AG09309 (cell line): ENCODE measurements around the gene GFAP.
"Not testable (repeated sequence)": the region's sequence is repeated elsewhere in the genome, so short reads cannot be mapped to it uniquely, and the experiment has no call there.

Source experiments
- DNase-seq: peaks from one replicate; pipeline ENCODE4 v3.0.0-alpha.2; 2010; ENCODE audit warnings: low read depth
- H3K4me3 ChIP-seq: 2 replicates; pipeline ENCODE4 v1.5.1; 2011; ENCODE audit warnings: mild to moderate bottlenecking, low read depth, low read length, moderate library complexity; ENCODE audit not compliant: control insufficient read depth
- TF ChIP-seq, protein P1 (sequence below): IDR thresholded peaks from 2 replicates; pipeline ENCODE4 v1.5.1; 2011; ENCODE audit warnings: mild to moderate bottlenecking, low read depth, low read length, inconsistent platforms; ENCODE audit not compliant: insufficient read depth, control insufficient read depth; ENCODE audit errors: missing control alignments

Gene GFAP

DNA sequence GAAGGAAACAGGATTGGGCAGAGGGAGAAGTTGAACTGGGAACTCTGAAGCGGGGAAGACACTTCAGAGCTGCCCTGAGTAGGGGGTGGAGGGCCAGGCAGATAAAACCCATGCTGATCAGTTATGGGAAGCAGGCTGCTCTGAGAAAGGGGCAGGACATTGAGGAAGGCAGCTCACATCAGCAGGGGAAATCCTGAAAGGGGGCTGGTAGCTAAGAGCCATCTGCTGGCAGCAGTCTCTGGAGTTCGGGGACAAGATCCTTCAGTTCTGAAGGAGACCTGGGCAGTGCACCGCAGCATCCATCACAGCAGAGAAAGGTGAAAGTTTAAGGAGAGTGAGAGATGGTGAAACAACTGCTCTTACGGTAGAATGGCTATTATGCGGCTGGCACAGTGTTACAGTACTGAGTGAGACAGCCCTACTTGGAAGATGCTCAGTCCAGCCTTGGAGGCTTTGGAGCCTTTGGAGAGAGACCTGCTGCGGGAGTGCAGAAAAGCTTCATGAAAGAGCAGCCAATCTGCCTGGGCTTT is 37.7 kb upstream of the GFAP start:
- no peak for DNase-seq
- TF ChIP-seq, protein P1, sequence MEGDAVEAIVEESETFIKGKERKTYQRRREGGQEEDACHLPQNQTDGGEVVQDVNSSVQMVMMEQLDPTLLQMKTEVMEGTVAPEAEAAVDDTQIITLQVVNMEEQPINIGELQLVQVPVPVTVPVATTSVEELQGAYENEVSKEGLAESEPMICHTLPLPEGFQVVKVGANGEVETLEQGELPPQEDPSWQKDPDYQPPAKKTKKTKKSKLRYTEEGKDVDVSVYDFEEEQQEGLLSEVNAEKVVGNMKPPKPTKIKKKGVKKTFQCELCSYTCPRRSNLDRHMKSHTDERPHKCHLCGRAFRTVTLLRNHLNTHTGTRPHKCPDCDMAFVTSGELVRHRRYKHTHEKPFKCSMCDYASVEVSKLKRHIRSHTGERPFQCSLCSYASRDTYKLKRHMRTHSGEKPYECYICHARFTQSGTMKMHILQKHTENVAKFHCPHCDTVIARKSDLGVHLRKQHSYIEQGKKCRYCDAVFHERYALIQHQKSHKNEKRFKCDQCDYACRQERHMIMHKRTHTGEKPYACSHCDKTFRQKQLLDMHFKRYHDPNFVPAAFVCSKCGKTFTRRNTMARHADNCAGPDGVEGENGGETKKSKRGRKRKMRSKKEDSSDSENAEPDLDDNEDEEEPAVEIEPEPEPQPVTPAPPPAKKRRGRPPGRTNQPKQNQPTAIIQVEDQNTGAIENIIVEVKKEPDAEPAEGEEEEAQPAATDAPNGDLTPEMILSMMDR, result no peak
- H3K4me3 ChIP-seq, result no peak overlapping the region

DNA sequence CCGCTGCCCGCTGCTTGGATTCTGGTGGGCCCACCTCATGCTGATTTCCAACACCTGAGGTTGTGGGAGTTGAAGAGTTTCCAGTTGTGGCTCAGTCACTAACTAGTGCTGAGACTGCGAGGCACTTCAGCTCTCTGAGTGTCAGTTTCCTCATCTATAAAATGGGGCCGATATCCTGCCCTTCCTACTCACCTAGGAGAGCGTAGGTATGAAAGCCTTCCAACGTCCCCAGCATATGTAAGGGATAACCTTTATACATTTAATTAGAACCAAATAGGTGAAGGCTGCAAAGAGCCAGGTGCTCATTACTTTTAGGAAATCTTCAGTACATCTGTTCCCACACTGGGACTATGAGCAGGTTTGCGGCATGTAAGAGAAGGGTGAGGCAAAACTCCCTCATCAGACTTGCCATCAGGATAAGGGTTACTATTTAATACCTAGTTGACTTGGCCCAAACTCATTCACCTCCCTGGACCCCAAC is 33.1 kb upstream of the GFAP start:
- no peak for DNase-seq
- TF ChIP-seq, protein P1, result no peak
- peak overlapping the region; percentile 89 for H3K4me3 ChIP-seq

DNA sequence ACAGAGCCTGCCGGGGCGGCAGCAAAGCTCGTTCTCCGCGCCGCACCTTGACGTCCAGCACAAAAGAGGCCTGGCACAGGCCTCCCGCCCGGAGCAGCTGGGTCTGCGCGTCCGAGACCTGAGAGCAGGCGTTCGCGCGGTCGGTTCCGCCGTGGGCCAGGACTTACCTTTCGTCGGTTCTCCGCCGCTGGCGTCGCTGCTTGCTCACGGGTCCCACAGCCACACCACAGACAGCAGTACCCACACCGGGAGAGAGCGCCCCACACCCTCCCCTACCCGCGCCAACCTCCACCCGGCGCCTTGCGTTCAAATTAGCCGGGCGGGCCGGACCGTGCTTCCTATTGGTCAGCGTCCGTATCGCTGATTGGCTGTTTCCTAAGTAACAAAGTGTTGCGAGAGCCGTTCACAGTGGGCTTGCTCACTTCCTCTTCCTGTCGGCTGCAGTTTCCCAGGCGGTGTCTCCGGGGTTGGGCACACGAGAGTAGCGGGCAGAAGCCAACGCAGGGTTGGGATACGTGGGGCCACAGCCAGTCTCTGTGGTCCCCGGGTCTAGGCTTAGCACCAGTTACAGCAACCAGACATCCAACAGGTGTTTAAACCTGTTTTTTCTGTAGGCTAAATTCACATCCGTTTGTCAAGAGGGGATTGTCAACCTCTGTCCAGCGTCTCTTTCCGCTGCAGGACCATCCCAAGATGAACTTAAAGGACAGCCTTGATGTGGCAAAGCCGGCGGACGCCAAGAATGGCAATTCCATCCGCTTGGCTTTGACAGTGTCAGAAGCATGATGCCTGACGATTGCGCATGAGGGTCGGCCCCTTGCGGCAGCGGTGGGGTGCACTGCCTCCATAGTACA is 32.4 kb upstream of the GFAP start, which contains the start of gene KIF18B:
KIF18B (minus strand) TSS at position 313 of the 854 bp plus-strand sequence. CDS start 11,429 bp downstream, outside the sequence.
- TF ChIP-seq, protein P1, result no peak
- peak; percentile 77 for DNase-seq

DNA sequence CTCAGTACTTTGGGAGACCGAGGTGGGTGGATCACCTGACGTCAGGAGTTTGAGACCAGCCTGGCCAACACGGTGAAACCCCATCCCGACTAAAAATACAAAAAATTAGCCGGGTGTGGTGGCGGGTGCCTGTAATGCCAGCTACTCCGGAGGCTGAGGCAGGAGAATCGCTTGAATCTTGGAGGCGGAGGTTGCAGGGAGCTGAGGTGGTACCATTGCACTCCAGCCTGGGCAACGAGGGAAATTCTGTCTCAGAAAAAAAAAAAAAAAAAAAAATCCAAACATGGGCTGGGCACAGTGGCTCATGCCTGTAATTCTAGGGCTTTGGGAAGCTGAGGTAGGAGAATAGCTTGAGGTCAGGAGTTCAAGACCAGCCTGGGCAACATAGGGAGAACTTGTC is 30.4 kb upstream of the GFAP start:
- not testable (repeated sequence) for DNase-seq, H3K4me3 ChIP-seq

More for the DNA sequence above, 32.4 kb upstream of the GFAP start, which contains the start of gene KIF18B:
- peak within 1 kb of the TSS; percentile 89 for H3K4me3 ChIP-seq

DNA sequence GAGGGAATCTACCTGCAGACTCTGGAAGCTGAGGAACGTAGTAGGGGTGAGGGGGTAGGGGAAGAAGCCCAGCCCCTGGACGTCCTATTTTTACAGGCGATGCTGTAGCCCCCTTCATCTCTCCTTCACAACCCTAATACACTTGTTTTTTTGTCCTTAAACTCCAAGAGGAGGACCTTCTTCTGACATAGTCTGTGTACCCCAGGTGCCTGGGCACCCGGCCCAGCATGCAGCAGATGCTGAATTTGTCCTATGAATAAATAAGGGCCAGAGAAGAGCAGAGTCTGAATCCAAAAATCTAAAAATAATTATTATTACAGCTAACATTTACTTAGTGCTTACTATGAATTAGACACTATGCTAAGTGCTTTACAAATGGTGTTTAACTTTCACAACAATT is 27.2 kb upstream of the GFAP start:
- no peak for DNase-seq
- no peak overlapping the region for H3K4me3 ChIP-seq
- TF ChIP-seq, protein P1, result no peak

DNA sequence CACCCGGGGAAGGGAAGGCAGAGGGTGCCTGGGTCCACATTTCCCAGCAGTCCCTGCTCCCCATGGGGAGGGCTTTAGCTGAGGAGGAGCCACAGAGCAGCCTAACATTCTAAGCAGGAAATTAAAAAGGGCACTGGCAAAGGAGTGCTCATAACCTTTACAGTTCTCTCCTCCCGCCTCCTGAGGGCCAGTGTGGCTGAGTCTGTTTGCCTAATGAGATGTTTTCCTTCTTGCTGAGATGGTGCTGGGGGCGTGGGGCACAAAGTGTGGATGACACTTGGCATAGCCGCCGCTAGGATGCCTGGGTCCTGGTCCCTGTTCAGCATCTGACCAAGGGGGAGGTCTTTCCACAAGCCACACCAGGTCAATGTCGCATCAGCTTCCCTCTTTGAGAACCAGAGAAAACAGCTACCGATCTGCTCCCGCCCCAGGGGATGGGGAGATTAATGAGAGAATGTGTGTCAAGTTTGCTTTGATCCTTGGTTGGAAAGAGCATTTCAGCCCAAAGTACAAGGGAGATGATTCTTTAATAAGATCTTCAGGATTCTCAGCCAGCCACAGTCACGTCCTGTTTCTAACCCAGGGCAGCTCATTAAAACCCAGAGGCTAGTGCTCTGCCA is 26.5 kb upstream of the GFAP start:
- H3K4me3 ChIP-seq, result no peak overlapping the region
- DNase-seq, result no peak
- TF ChIP-seq, protein P1, result no peak

DNA sequence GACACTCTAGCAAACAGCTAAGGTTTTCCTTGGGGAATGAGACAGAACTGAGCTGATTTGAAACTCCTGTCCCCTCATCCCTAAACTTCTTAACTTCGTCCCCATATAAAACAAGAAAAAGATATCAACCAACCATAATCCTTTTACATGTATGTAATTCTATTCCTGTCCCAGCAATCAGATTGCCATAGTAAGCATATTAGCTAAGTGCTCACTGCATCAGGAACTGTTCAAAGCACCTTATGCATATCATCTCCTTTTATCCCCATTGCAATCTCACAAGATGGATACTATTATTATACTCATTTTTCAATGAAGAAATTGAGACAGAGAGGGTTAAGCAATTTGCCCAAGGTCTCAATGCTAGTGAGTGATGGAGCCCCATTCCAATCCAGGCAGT is 25.5 kb upstream of the GFAP start:
- no peak overlapping the region for H3K4me3 ChIP-seq
- TF ChIP-seq, protein P1, result no peak
- DNase-seq, result no peak
